HG03575 (cell line): ENCODE results near the gene ST6GALNAC2.
"Not testable (repeated sequence)": the region's sequence is repeated elsewhere in the genome, so short reads cannot be mapped to it uniquely, and the experiment has no call there.

Experiments
- ATAC-seq: cut with Tn5 transposase; IDR thresholded peaks from one replicate; pipeline ENCODE4 v1.9.1; 2021; ENCODE audit not compliant: unreplicated experiment, insufficient number of reproducible peaks, low FRiP score; ENCODE audit errors: extremely low read depth

Gene ST6GALNAC2

GRCh38 chr17:76574166-76574565 is 11.5 kb downstream of the ST6GALNAC2 start:
- ATAC-seq: no peak

GRCh38 chr17:76573096-76573495 is 12.6 kb downstream of the ST6GALNAC2 start:
- ATAC-seq: no peak

GRCh38 chr17:76572201-76572910 is 13.3 kb downstream of the ST6GALNAC2 start:
- ATAC-seq: no peak

- ATAC-seq: no peak
Observed at GRCh38 chr17:76570877-76571471, 14.7 kb downstream of the ST6GALNAC2 start.

GRCh38 chr17:76570457-76570856 is 15.2 kb downstream of the ST6GALNAC2 start:
- no peak for ATAC-seq

GRCh38 chr17:76569607-76570279 is 15.9 kb downstream of the ST6GALNAC2 start:
- ATAC-seq: no peak

- no peak for ATAC-seq
Observed at GRCh38 chr17:76568811-76569221, 16.8 kb downstream of the ST6GALNAC2 start.

- ATAC-seq: no peak
Observed at GRCh38 chr17:76567634-76568432, 17.8 kb downstream of the ST6GALNAC2 start.

- ATAC-seq: no peak
Observed at GRCh38 chr17:76566988-76567431, 18.6 kb downstream of the ST6GALNAC2 start.

GRCh38 chr17:76566613-76566943 is 19.1 kb downstream of the ST6GALNAC2 start:
- no peak for ATAC-seq

GRCh38 chr17:76565728-76566612 is 19.7 kb downstream of the ST6GALNAC2 start:
- no peak for ATAC-seq

GRCh38 chr17:76564991-76565727 is 20.5 kb downstream of the ST6GALNAC2 start:
- not testable (repeated sequence) for ATAC-seq

- ATAC-seq: not testable (repeated sequence)
Observed at GRCh38 chr17:76563359-76563758, 22.3 kb downstream of the ST6GALNAC2 start.

- no peak for ATAC-seq
Observed at GRCh38 chr17:76562734-76563148, 22.9 kb downstream of the ST6GALNAC2 start.

GRCh38 chr17:76561799-76562268 is 23.8 kb downstream of the ST6GALNAC2 start:
- no peak for ATAC-seq

GRCh38 chr17:76561332-76561731 is 24.3 kb downstream of the ST6GALNAC2 start:
- ATAC-seq: no peak

GRCh38 chr17:76560877-76561221 is 24.8 kb downstream of the ST6GALNAC2 start:
- ATAC-seq: no peak
